ENCODE measurements around the gene POLR3H.

Gene POLR3H

GRCh38 chr22:41513391-41513790 lies 30.9 kb downstream of the POLR3H start:
- DNase-seq (ENCODE audit: low read depth), result no peak
- TF ChIP-seq CTCF (conservative IDR thresholded peaks at IDR 0.05; ENCODE audit: control insufficient read depth, insufficient read depth, low read depth, low read length), result no peak
- H3K4me3 ChIP-seq (ENCODE audit: control insufficient read depth, low read depth, low read length), result no peak overlapping the region

DNA sequence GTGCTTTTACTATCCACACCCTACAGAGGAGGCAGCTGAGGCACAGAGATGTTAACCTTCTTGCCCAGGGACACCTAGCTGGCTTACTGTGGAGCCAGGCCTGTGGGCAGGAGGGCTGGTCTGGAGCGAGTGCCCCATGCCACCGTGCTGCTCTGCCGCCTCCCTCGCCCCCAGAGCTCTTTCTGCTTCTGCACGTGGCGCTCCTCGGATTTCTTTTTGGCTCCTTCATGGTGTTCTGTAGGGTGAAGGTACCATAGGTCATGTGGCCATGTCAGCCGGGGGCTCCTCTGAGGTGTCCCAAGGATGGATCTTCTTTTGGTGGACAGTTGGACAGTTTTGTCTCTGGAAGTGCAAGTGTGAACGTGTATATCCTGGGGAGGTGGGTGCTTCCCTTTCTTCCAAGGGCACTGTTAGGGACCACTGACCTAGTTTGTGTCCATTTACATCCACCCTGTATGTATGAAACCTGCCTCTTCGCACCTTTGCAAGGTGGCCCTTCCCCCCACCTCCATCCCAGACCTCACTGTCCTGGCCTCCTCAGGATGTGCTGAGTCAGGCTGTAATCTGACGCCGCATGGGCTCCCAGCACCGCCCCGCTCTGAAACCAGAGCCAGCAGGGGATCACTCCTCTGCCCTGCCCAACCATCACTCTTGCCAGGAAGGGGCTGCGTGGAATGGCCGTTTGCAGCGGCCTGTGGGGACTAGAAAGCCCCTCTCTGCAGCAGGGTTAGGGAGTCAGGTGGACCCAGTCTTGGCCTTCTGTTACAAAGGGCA lies 31.7 kb downstream of the POLR3H start:
- no peak overlapping the region for H3K4me3 ChIP-seq (ENCODE audit: control insufficient read depth, low read depth, low read length)
- peak; percentile 66 for DNase-seq (ENCODE audit: low read depth)
- TF ChIP-seq CTCF (conservative IDR thresholded peaks at IDR 0.05; ENCODE audit: control insufficient read depth, insufficient read depth, low read depth, low read length), result no peak

DNA sequence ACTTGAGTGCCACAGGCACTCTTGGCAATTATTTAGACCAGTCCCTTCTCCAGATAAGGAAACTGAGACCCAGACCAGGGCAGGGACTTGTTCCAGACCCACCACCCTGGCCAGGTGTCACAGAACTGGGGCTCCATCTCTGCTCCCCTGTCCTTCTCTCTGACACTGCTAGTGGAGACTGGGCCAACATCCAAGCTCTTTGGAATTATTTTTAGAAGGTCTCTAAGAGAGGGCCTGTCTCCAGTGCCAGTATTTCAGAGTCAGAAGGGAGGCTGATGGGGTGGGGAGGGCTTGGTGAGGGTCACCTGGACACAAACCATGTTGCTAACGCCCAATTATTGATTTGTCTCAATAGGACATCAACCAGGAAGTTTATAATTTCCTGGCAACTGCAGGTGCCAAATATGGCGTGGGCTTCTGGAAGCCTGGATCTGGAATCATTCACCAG lies 32.7 kb downstream of the POLR3H start:
- no peak for TF ChIP-seq CTCF (conservative IDR thresholded peaks at IDR 0.05; ENCODE audit: control insufficient read depth, insufficient read depth, low read depth, low read length)
- no peak overlapping the region for H3K4me3 ChIP-seq (ENCODE audit: control insufficient read depth, low read depth, low read length)
- no peak for DNase-seq (ENCODE audit: low read depth)

DNA sequence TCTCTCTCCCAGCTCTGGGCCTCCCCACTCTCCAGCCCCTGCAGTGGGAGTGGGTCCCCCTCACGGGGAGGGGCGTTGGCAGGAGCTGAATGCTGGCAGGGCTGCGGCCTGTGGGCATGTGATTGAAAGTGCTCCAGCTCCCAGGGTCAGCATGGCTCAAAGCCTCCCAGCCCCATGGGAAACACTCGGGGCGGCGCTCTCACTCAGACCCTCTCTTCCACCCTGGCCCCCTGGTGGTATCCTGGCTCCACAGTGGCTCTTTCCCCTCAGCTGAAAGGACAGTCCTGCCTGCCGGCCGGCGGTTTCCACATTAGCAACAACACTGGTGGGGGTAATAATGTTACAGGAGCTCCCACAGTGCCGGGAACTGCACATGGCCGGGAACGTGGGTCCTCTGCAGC lies 35.5 kb downstream of the POLR3H start:
- TF ChIP-seq CTCF (conservative IDR thresholded peaks at IDR 0.05; ENCODE audit: control insufficient read depth, insufficient read depth, low read depth, low read length), result no peak
- DNase-seq (ENCODE audit: low read depth), result no peak
- H3K4me3 ChIP-seq (ENCODE audit: control insufficient read depth, low read depth, low read length), result no peak overlapping the region

DNA sequence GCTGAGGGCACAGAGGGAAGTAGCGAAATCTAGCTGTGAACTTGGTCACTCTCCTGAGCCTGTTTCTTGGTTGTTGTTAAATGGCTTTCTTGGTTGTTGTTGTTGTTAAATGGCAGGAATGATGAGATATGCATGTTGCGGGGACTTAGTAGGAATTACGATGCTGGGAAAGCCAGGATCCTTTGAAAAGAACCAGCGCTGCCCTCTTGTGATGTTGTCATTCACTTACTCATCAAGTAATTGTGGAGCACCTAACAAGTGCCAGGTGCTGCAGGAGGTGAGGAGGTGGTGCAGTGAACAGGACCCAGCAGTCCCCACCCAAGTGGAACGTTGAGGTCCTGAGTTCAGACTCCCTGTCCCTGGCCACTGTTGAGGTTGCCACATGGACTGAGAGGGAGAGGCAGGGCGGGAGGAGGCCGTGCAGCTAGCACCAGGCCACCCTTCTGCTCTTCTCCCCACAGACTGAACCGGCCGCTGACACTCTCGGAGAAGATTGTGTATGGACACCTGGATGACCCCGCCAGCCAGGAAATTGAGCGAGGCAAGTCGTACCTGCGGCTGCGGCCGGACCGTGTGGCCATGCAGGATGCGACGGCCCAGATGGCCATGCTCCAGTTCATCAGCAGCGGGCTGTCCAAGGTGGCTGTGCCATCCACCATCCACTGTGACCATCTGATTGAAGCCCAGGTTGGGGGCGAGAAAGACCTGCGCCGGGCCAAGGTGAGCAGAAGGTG lies 36.8 kb downstream of the POLR3H start:
- H3K4me3 ChIP-seq (ENCODE audit: control insufficient read depth, low read depth, low read length), result no peak overlapping the region
- no peak for TF ChIP-seq CTCF (conservative IDR thresholded peaks at IDR 0.05; ENCODE audit: control insufficient read depth, insufficient read depth, low read depth, low read length)
- DNase-seq (ENCODE audit: low read depth), result no peak

DNA sequence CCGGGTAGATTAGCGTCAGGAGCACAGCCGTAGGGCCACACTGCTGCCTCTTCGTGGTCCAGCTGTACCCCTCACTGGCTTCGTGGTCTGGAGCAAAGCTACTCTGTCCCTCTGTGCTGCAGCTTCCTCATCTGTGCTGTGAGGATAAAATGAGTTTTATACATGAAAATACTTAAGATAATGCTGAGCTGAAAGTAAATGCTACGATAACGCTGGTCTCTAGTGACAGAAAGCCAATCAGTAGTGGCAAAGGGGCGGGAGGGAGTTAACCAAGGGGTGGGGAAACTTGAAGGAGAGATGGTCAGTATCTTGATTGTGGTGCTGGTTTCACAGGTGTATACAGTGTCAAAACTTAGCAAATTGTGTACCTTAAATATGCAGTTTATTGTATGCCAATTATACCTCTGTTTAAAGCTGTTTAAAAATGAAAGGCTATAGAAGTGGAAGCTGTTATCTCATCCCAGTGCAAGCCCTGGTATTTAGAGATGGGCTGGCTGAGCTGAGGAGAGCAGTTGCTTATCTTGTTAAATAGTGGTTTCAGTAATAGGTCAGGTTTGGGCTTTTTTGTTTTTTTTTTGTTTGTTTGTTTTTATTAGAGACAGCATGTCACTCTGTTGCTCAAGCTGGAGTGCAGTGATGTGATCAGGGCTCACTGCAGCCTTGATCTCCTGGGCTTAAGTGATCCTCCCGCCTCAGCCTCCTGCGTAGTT lies 38.6 kb downstream of the POLR3H start:
- DNase-seq (ENCODE audit: low read depth), result no peak
- TF ChIP-seq CTCF (conservative IDR thresholded peaks at IDR 0.05; ENCODE audit: control insufficient read depth, insufficient read depth, low read depth, low read length), result no peak
- no peak overlapping the region for H3K4me3 ChIP-seq (ENCODE audit: control insufficient read depth, low read depth, low read length)

All from fibroblast of mammary gland (primary cell).